B cell (primary cell): ENCODE data around the gene C4orf17. TPM values are rescaled to one million over a fixed set of nuclear protein-coding genes. Genes with fewer than 3 reads are reported as not detected.

Source experiments
- ATAC-seq: fragments of 200-7000 bp; cut with Tn5 transposase; one replicate; pipeline ENCODE4 v1.10.0; 2021; ENCODE audit warnings: low read depth, mild to moderate bottlenecking, moderate number of reproducible peaks, moderate library complexity
- CTCF ChIA-PET: fragments of 350-600 bp; sonication (Branson Sonifier 250); formaldehyde crosslinking; loops from one replicate; lab custom pipeline; 2021; ENCODE audit warnings: antibody characterized with exemption, inconsistent platforms; lab: Charles Lee
- POLR2A ChIA-PET: fragments of 350-600 bp; sonication (Branson Sonifier 250); formaldehyde crosslinking; loops from one replicate; lab custom pipeline; 2021; ENCODE audit warnings: antibody characterized with exemption; lab: Charles Lee
- DNase-seq: peaks from one replicate; pipeline ENCODE4 v3.0.0; 2013
- H2AFZ ChIP-seq: 2 replicates; pipeline ENCODE4 v1.6.1; 2012; ENCODE audit warnings: mild to moderate bottlenecking, low read depth, low read length; ENCODE audit not compliant: insufficient read depth, poor library complexity, severe bottlenecking
- H3K27ac ChIP-seq, 2 donors: 1 replicate in 1 of 2; 2 replicates in 1 of 2; pipeline ENCODE4 v1.5.1; 2012 to 2013; ENCODE audit warnings: low read length in 2 of 2, mild to moderate bottlenecking in 2 of 2, moderate library complexity in 1 of 2
- H3K27me3 ChIP-seq, 4 experiments: fragments of 200-600 bp in 1 of 4; sonication (generic) in 1 of 4; replicated peaks in 1 of 4; 1 replicate in 2 of 4; 2 replicates in 2 of 4; pipeline versions ENCODE4 v1.6.1 to v1.7.0; 2013 to 2016; ENCODE audit warnings: low read length in 3 of 4, mild to moderate bottlenecking in 2 of 4, mixed read lengths in 1 of 4, moderate library complexity in 1 of 4; ENCODE audit not compliant: insufficient read depth in 4 of 4, control insufficient read depth in 3 of 4; ENCODE audit errors: control extremely low read depth in 1 of 4
- H3K36me3 ChIP-seq, 2 experiments: replicated peaks in 1 of 2; 1 replicate in 1 of 2; 2 replicates in 1 of 2; pipeline versions ENCODE4 v1.6.1 to v1.7.1; 2013; ENCODE audit warnings: low read length in 1 of 2; ENCODE audit not compliant: insufficient read depth in 2 of 2, control insufficient read depth in 1 of 2; ENCODE audit errors: control extremely low read depth in 1 of 2, extremely low read depth in 1 of 2
- H3K4me1 ChIP-seq, 2 donors: fragments of 200-600 bp in 1 of 2; sonication (generic) in 1 of 2; 1 replicate in 1 of 2; 2 replicates in 1 of 2; pipeline versions ENCODE4 v1.5.1 to v1.6.1; 2013 to 2017; ENCODE audit warnings: low read length in 2 of 2; ENCODE audit not compliant: control insufficient read depth in 2 of 2, insufficient read depth in 2 of 2
- H3K4me2 ChIP-seq: replicated peaks from 2 replicates; pipeline ENCODE3; 2012; ENCODE audit warnings: mild to moderate bottlenecking, low read depth, low read length; ENCODE audit not compliant: poor library complexity, severe bottlenecking
- H3K4me3 ChIP-seq, 5 experiments: fragments of 200-600 bp in 1 of 5; sonication (generic) in 1 of 5; 1 replicate in 3 of 5; 2 replicates in 2 of 5; pipeline versions ENCODE4 v1.5.1 to v1.7.0; 2011 to 2016; ENCODE audit warnings: low read length in 4 of 5, mild to moderate bottlenecking in 4 of 5, low read depth in 2 of 5, control low read depth in 1 of 5, moderate library complexity in 1 of 5; ENCODE audit not compliant: insufficient read depth in 1 of 5; ENCODE audit errors: control extremely low read depth in 1 of 5, extremely low read depth in 1 of 5
- H3K79me2 ChIP-seq: fragments of 200-600 bp; sonication (generic); one replicate; pipeline ENCODE4 v1.6.0; 2016; ENCODE audit warnings: low read length; ENCODE audit not compliant: control insufficient read depth, insufficient read depth
- H3K9ac ChIP-seq: fragments of 200-600 bp; sonication (generic); 2 replicates; pipeline ENCODE4 v1.6.1; 2017; ENCODE audit warnings: mild to moderate bottlenecking, low read length, moderate library complexity
- H3K9me3 ChIP-seq, 3 donors: one replicate each; pipeline versions ENCODE4 v1.6.1 to v1.7.1; 2013; ENCODE audit warnings: low read length in 2 of 3; ENCODE audit not compliant: control insufficient read depth in 2 of 3, insufficient read depth in 1 of 3; ENCODE audit errors: control extremely low read depth in 1 of 3
- H4K20me1 ChIP-seq: 2 replicates; pipeline ENCODE4 v1.6.0; 2012; ENCODE audit warnings: mild to moderate bottlenecking, low read length; ENCODE audit not compliant: insufficient read depth, control insufficient read depth, poor library complexity, severe bottlenecking
- H3K27ac Mint-ChIP-seq: one replicate; pipeline ENCODE4 v1.8.0; 2021; ENCODE audit warnings: mixed read lengths
- H3K27me3 Mint-ChIP-seq: one replicate; pipeline ENCODE4 v1.8.0; 2021; ENCODE audit warnings: mixed read lengths
- H3K4me1 Mint-ChIP-seq: one replicate; pipeline ENCODE4 v1.8.0; 2021; ENCODE audit warnings: mixed read lengths
- H3K4me3 Mint-ChIP-seq: one replicate; pipeline ENCODE4 v1.8.0; 2021; ENCODE audit warnings: mixed read lengths
- H3K9me3 Mint-ChIP-seq: one replicate; pipeline ENCODE4 v1.8.0; 2022; ENCODE audit warnings: mixed read lengths; ENCODE audit not compliant: insufficient read depth
- CTCF ChIP-seq: fragments of 200-600 bp; IDR thresholded peaks from one replicate; pipeline ENCODE4 v1.8.0; 2022; ENCODE audit warnings: antibody characterized with exemption, mild to moderate bottlenecking
- EZH2 ChIP-seq: IDR thresholded peaks from 2 replicates; pipeline ENCODE4 v1.6.1; 2012; ENCODE audit warnings: borderline replicate concordance, low read depth, mild to moderate bottlenecking, moderate library complexity, low read length; ENCODE audit not compliant: insufficient read depth, poor library complexity, severe bottlenecking
- WGBS: methylation state at CpG from one replicate; pipeline ENCODE4 v1.1.5; 2013; ENCODE audit warnings: missing lambda C conversion rate; ENCODE audit not compliant: insufficient coverage; 5-methylcytosine and 5-hydroxymethylcytosine counted together
- intact Hi-C: fragments of 100-400 bp; cut with micrococcal nuclease; formaldehyde crosslinking; loops from one replicate; pipeline ENCODE4 v1.10.0; 2022
- polyA plus RNA-seq: library from polyadenylated mRNA; depleted of rRNA; stranded (reverse); fragments of >200 nt; gene quantifications from 2 replicates; pipeline ENCODE4 v1.2.3, GENCODE V29; 2012
- total RNA-seq, 2 donors: library from RNA; stranded (reverse); fragments of 120-200 nt in 1 of 2; gene quantifications; 1 replicate in 1 of 2; 2 replicates in 1 of 2; pipeline versions ENCODE4 v1.2.3 to v1.2.4, GENCODE V29; 2013 to 2022

Gene C4orf17
- total and polyA plus RNA-seq, 2 donors (not counting 1 experiment from before 2014, with no cell fraction given): not detected

- H3K27me3 Mint-ChIP-seq: peaks cover 23% of the 10 kb centered on the region
- ATAC-seq: no peak
- Histone ChIP-seq H3K36me3 (no peaks in the 10 kb centered on the region), H3K27ac (no peak overlapping the region), H2AFZ (no peak overlapping the region), H3K4me1 (no peaks in the 10 kb centered on the region), H3K4me2 (no peak overlapping the region), H3K27me3 (peaks cover 0 to 21% (median under 1%) of the 10 kb centered on the region in 4 experiments), H3K9ac (no peak overlapping the region), H4K20me1 (no peaks in the 10 kb centered on the region), H3K9me3 (peaks cover 0 to 1% (median 0%) of the 10 kb centered on the region in 3 donors), H3K4me3 (no peak overlapping the region), H3K79me2 (no peaks in the 10 kb centered on the region)
- CTCF ChIA-PET: no interaction called here
- H3K27ac Mint-ChIP-seq: no peak overlapping the region
- no peak for DNase-seq
- H3K4me1 Mint-ChIP-seq: no peaks in the 10 kb centered on the region
- WGBS: 40% methylated on average over 1 of the region's 1 CpG
- H3K4me3 Mint-ChIP-seq: no peak overlapping the region
- intact Hi-C loops: no loop called here
- POLR2A ChIA-PET: no interaction called here
- TF ChIP-seq EZH2 (no peak), CTCF (no peak)
- H3K9me3 Mint-ChIP-seq: no peaks in the 10 kb centered on the region
These were observed 76.0 kb downstream of the C4orf17 start for GRCh38 chr4:99586797-99587196.

- peaks cover 17% of the 10 kb centered on the region for H3K27me3 Mint-ChIP-seq
- no peak overlapping the region for H3K4me3 Mint-ChIP-seq
- Histone ChIP-seq H3K4me2 (no peak overlapping the region), H3K9me3 (peaks cover 0 to 1% (median 0%) of the 10 kb centered on the region in 3 donors), H3K27me3 (peaks cover 0 to 16% (median 0%) of the 10 kb centered on the region in 4 experiments), H3K4me1 (no peaks in the 10 kb centered on the region), H3K79me2 (no peaks in the 10 kb centered on the region), H4K20me1 (no peaks in the 10 kb centered on the region), H3K4me3 (no peak overlapping the region), H2AFZ (no peak overlapping the region), H3K27ac (no peak overlapping the region), H3K9ac (no peak overlapping the region), H3K36me3 (no peaks in the 10 kb centered on the region)
- POLR2A ChIA-PET: no interaction called here
- intact Hi-C loops: no loop called here
- no peak for DNase-seq
- no peak for TF ChIP-seq CTCF
- no peak for TF ChIP-seq EZH2
- H3K9me3 Mint-ChIP-seq: no peaks in the 10 kb centered on the region
- H3K27ac Mint-ChIP-seq: no peak overlapping the region
- CTCF ChIA-PET: no interaction called here
- H3K4me1 Mint-ChIP-seq: no peaks in the 10 kb centered on the region
- ATAC-seq: no peak
These were observed 76.5 kb downstream of the C4orf17 start for GRCh38 chr4:99587309-99587708.
